Measurements from ENCODE around the gene IL19.

DNA sequence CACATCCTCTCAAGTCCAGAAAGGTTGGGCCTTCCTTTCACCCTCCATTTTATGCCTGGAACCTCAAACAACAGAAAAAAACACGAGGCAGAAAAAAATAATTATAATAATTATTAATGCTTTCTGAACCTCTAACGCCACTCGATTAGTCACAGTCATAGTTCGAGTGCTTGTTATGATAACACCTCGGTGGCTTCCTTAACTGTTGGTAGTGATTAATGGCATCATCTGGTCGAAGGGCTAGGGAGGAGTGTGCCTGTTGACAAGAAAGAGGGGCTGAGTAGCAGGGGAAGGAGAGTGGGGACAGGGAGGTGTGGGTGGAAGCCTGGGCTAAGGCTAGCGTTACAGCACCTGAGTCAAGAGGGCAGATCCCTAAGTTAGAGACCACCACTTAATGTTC, 23.0 kb downstream of the IL19 start:
- TF ChIP-seq, protein P1, sequence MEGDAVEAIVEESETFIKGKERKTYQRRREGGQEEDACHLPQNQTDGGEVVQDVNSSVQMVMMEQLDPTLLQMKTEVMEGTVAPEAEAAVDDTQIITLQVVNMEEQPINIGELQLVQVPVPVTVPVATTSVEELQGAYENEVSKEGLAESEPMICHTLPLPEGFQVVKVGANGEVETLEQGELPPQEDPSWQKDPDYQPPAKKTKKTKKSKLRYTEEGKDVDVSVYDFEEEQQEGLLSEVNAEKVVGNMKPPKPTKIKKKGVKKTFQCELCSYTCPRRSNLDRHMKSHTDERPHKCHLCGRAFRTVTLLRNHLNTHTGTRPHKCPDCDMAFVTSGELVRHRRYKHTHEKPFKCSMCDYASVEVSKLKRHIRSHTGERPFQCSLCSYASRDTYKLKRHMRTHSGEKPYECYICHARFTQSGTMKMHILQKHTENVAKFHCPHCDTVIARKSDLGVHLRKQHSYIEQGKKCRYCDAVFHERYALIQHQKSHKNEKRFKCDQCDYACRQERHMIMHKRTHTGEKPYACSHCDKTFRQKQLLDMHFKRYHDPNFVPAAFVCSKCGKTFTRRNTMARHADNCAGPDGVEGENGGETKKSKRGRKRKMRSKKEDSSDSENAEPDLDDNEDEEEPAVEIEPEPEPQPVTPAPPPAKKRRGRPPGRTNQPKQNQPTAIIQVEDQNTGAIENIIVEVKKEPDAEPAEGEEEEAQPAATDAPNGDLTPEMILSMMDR (IDR thresholded peaks at IDR 0.05; ENCODE audit: low read depth, low read length) = no peak
- TF ChIP-seq EZH2phosphoT487 (IDR thresholded peaks at IDR 0.05; ENCODE audit: low read depth) = no peak
